Fibroblast of villous mesenchyme (primary cell): Measurements from ENCODE around the gene ANLN. TPM values are rescaled to one million over a fixed set of nuclear protein-coding genes. Genes with fewer than 3 reads are reported as not detected.

Experiments used
- DNase-seq: peaks from one replicate; pipeline ENCODE4 v3.0.0-alpha.2; 2010; ENCODE audit warnings: low read depth
- H3K4me3 ChIP-seq: 2 replicates; pipeline ENCODE4 v1.5.1; 2011; ENCODE audit warnings: low read depth, mild to moderate bottlenecking, low read length
- CTCF ChIP-seq: IDR thresholded peaks from 2 replicates; pipeline ENCODE4 v1.5.1; 2012; ENCODE audit warnings: low read depth, mild to moderate bottlenecking, low read length; ENCODE audit not compliant: insufficient read depth
- total RNA-seq: library from RNA; depleted of rRNA; stranded (reverse); fragments of >200 nt; gene quantifications from 2 replicates; pipeline ENCODE4 v1.2.3, GENCODE V29; 2012

The ANLN gene
- total RNA-seq, 1 donor = 119 TPM

DNA sequence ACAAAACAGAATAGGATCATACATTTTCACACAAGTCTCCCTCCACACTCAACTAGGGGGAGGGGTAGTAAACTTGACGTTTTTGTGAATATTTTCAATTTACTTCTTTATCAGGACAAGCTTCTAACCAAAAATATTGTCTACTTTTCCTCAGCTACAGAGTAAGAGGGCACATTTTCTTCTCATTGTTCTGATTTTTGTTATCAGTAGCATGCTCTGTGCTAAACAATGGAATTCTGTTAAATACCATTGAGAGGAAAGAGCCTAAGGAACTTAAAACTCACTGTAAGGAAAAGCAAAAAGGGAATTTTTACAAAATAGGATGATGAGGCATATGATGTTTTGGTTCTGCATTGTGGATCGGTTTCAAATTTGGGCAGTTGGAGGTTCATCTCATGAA lies 41.2 kb downstream of the ANLN start:
- no peak for TF ChIP-seq CTCF
- no peak for DNase-seq
- H3K4me3 ChIP-seq = no peak overlapping the region

- no peak for TF ChIP-seq CTCF
- no peak for DNase-seq
- no peak overlapping the region for H3K4me3 ChIP-seq
Measured at GRCh38 chr7:36438211-36438610, 48.5 kb downstream of the ANLN start.

DNA sequence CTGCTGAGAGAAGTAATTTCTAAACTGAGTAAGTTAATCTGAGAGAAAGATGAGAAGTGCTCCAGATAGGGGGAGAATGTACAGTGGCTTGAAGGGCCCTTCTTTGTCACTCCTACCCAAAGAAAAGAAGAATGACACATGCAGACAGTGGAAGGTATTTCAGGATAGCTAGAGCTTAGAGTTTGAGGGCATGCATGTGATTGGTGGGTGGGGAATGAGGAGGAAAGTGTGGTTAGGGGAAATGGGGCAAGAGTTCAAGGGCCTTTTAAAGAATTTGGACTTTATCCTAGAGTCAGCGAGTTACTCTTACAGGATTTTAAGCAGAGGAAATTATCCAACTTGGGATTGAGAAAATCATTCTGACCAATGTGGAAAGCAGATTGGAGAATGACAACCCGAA lies 50.0 kb downstream of the ANLN start:
- TF ChIP-seq CTCF = no peak
- DNase-seq = no peak
- H3K4me3 ChIP-seq = no peak overlapping the region

DNA sequence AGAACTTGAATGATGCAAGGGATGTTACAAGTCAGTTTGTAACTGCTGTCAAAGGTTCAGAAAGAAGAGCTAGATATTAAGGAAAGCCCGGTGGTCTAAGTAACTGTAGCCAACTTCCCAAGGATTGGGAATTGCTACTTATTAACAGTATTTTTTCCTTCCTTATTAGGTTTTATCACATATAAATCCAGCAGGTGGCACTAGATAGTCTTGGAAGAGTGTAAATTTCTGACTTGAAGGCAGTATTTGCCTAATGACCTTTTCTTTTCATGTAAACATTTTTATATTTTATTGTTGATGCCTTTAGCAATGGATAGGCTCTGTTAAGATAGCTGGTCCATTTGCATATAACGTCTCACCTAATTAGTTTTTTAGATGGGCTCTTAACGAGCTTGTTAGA lies 51.2 kb downstream of the ANLN start:
- H3K4me3 ChIP-seq = no peak overlapping the region
- TF ChIP-seq CTCF = peak; percentile 46
- DNase-seq = peak; percentile 47

DNA sequence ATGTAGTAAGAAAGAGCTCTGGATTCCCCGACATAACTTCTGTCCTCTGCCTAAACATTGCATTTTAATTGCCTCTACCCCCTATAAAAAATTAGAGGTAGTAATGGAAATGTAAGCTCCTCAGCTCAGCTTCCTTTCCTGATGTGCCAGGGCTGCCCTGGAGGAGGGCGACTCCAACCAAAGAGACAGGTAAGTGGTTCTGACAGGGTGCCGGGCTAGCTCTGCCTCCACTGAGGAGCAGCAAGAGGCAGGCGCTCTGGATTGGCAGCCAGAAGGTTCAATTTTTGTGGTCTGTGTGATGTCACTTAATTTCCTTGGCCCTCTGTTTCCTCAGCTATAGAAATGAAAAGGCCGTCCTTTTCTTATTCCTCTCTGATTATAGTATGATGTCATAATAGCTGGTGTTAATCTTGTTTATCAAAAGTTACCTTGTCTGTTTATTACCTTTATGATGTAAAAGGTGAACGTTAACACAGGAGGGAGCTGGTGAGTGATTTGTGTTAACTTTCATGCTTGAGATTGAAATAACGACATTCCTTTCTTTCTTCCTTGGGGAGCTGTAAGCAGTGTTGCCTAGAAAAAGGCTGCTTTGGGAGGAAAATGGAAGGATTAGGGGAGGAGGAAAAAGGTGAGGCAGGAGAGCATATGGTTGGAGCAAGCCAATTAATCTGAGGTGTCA lies 51.8 kb downstream of the ANLN start:
- no peak overlapping the region for H3K4me3 ChIP-seq
- DNase-seq = no peak
- TF ChIP-seq CTCF = no peak

GRCh38 chr7:36448781-36449379 lies 59.2 kb downstream of the ANLN start:
- no peak overlapping the region for H3K4me3 ChIP-seq
- DNase-seq = peak; percentile 49
- no peak for TF ChIP-seq CTCF

- H3K4me3 ChIP-seq = no peak overlapping the region
- no peak for TF ChIP-seq CTCF
- no peak for DNase-seq
Measured at GRCh38 chr7:36449685-36450084, 60.0 kb downstream of the ANLN start.
